Measurements from ENCODE around the gene TSHZ2. TPM values are rescaled to one million over a fixed set of nuclear protein-coding genes. Genes with fewer than 3 reads are reported as not detected.

TSHZ2 gene
- total and polyA plus RNA-seq, 2 experiments from 2014 or later: 1.1 to 5.2 TPM

GRCh38 chr20:53079828-53080686 lies 107.9 kb downstream of the TSHZ2 start:
- H3K36me3 ChIP-seq (replicated peaks; ENCODE audit: insufficient read depth, low read depth): no peaks in the 10 kb centered on the region
- no peak overlapping the region for H3K27ac ChIP-seq
- no peak overlapping the region for H3K4me2 ChIP-seq
- H4K20me1 ChIP-seq (ENCODE audit: insufficient read depth, poor library complexity, severe bottlenecking): no peaks in the 10 kb centered on the region
- no peaks in the 10 kb centered on the region for H3K79me2 ChIP-seq
- H3K4me1 ChIP-seq (ENCODE audit: insufficient read depth): peaks cover 11% of the 10 kb centered on the region
- no peaks in the 10 kb centered on the region for H3K9me2 ChIP-seq (replicated peaks; ENCODE audit: insufficient read depth)
- no peaks in the 10 kb centered on the region for H3K9me3 ChIP-seq (ENCODE audit: low read depth)
- WGBS (ENCODE audit: low lambda C conversion rate, missing lambda C conversion rate): 93% methylated on average over 10 of the region's 10 CpGs
- DNase-seq (ENCODE audit: low spot score): no peak
- H2AFZ ChIP-seq: no peak overlapping the region
- no peak for TF ChIP-seq EZH2 (IDR thresholded peaks at IDR 0.05; ENCODE audit: borderline replicate concordance)
- H3K27me3 ChIP-seq: no peaks in the 10 kb centered on the region
- H3K4me3 ChIP-seq: no peak overlapping the region

GRCh38 chr20:53080687-53080962 lies 108.5 kb downstream of the TSHZ2 start:
- no peaks in the 10 kb centered on the region for H3K9me2 ChIP-seq (replicated peaks; ENCODE audit: insufficient read depth)
- peaks cover 11% of the 10 kb centered on the region for H3K4me1 ChIP-seq (ENCODE audit: insufficient read depth)
- H3K4me2 ChIP-seq: no peak overlapping the region
- TF ChIP-seq EZH2phosphoT487 (IDR thresholded peaks at IDR 0.05; ENCODE audit: low read depth, severe bottlenecking, unreplicated experiment) (no peak), CTCF (IDR thresholded peaks at IDR 0.05; ENCODE audit: poor library complexity) (no peak), EZH2 (IDR thresholded peaks at IDR 0.05; ENCODE audit: borderline replicate concordance) (no peak)
- H3K27me3 ChIP-seq: no peaks in the 10 kb centered on the region
- H3K9me3 ChIP-seq (ENCODE audit: low read depth): no peaks in the 10 kb centered on the region
- 98% methylated on average over 9 of the region's 9 CpGs for WGBS (ENCODE audit: low lambda C conversion rate, missing lambda C conversion rate)
- H4K20me1 ChIP-seq (ENCODE audit: insufficient read depth, poor library complexity, severe bottlenecking): no peaks in the 10 kb centered on the region
- peak overlapping the region; percentile 80 for H3K27ac ChIP-seq
- H3K4me3 ChIP-seq: no peak overlapping the region
- no peaks in the 10 kb centered on the region for H3K36me3 ChIP-seq (replicated peaks; ENCODE audit: insufficient read depth, low read depth)
- H2AFZ ChIP-seq: no peak overlapping the region
- no peak for DNase-seq (ENCODE audit: low spot score)
- H3K79me2 ChIP-seq: no peaks in the 10 kb centered on the region

GRCh38 chr20:53080969-53081871 lies 109.1 kb downstream of the TSHZ2 start:
- no peak overlapping the region for H3K4me3 ChIP-seq
- H3K9me2 ChIP-seq (replicated peaks; ENCODE audit: insufficient read depth): no peaks in the 10 kb centered on the region
- no peaks in the 10 kb centered on the region for H3K79me2 ChIP-seq
- no peaks in the 10 kb centered on the region for H3K9me3 ChIP-seq (ENCODE audit: low read depth)
- H2AFZ ChIP-seq: peak overlapping the region; percentile 20
- no peaks in the 10 kb centered on the region for H3K27me3 ChIP-seq
- TF ChIP-seq CTCF (IDR thresholded peaks at IDR 0.05; ENCODE audit: poor library complexity) (no peak), EZH2phosphoT487 (IDR thresholded peaks at IDR 0.05; ENCODE audit: low read depth, severe bottlenecking, unreplicated experiment) (no peak), EZH2 (IDR thresholded peaks at IDR 0.05; ENCODE audit: borderline replicate concordance) (no peak)
- 54% methylated on average over 10 of the region's 10 CpGs for WGBS (ENCODE audit: low lambda C conversion rate, missing lambda C conversion rate)
- peak; percentile 69 for DNase-seq (ENCODE audit: low spot score)
- H3K4me1 ChIP-seq (ENCODE audit: insufficient read depth): peaks cover 11% of the 10 kb centered on the region
- H4K20me1 ChIP-seq (ENCODE audit: insufficient read depth, poor library complexity, severe bottlenecking): no peaks in the 10 kb centered on the region
- peak overlapping the region; percentile 80 for H3K27ac ChIP-seq
- peak overlapping the region; percentile 30 for H3K4me2 ChIP-seq
- H3K36me3 ChIP-seq (replicated peaks; ENCODE audit: insufficient read depth, low read depth): no peaks in the 10 kb centered on the region
